ENCODE data around the gene ZNF862.

GRCh38 chr7:149875396-149875795 lies 37.2 kb downstream of the ZNF862 start:
- TF ChIP-seq CTCF (conservative IDR thresholded peaks at IDR 0.05; ENCODE audit: low read length) (no peak), EZH2phosphoT487 (IDR thresholded peaks at IDR 0.05; ENCODE audit: borderline replicate concordance) (no peak)
